OCI-LY1 (cell line): Measurements from ENCODE around the gene PLEKHA4.

Experiments used
- EZH2 ChIP-seq: fragments of 200-600 bp; sonication (generic), shearing (Covaris generic); IDR thresholded peaks from 2 replicates; pipeline ENCODE4 v1.8.0; 2017; ENCODE audit warnings: borderline replicate concordance, mixed run types, mild to moderate bottlenecking, antibody characterized with exemption, low read length, moderate library complexity, mixed read lengths
- TF ChIP-seq, protein P1 (sequence below): fragments of 200-600 bp; sonication (generic), shearing (Covaris generic); IDR thresholded peaks from 2 replicates; pipeline ENCODE4 v1.5.1; 2017; ENCODE audit warnings: mild to moderate bottlenecking, antibody characterized with exemption, low read length, moderate library complexity, mixed read lengths

DNA sequence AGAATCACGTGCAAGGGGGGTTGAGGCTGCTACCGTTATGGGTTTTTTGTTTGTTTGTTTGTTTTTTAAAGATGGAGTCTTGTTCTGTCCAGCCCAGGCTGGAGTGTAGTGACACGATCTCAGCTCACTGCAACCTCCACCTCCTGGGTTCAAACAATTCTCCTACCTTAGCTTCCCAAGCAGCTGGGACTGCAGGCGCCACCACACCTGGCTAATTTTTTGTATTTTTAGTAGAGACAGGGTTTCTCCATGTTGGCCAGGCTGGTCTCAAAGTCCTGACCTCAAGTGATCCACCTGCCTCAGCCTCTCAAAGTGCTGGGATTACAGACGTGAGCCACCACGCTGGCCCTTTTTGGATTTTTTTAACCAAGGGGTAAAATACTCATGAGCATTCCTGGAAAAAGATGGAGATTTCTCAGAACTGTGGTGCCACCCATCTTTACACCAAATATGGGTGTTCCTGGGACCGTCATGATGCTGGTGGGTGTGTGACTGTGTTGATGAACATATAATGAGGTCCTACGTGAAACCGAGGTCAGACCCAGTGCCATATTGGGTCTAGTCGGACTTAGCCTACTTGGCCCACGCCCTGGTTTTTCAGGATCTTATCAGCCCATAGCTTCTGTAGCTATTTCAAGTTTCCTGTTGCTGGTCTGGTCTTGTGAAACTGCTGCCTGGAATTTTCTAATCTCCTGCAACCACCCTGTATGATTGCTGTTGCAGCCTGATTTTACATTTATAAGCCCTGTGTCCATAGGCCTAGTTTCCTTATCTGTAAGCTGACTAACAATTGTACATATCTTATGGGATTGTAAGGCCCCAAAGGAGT, 10.0 kb upstream of the PLEKHA4 start:
- TF ChIP-seq, protein P1, sequence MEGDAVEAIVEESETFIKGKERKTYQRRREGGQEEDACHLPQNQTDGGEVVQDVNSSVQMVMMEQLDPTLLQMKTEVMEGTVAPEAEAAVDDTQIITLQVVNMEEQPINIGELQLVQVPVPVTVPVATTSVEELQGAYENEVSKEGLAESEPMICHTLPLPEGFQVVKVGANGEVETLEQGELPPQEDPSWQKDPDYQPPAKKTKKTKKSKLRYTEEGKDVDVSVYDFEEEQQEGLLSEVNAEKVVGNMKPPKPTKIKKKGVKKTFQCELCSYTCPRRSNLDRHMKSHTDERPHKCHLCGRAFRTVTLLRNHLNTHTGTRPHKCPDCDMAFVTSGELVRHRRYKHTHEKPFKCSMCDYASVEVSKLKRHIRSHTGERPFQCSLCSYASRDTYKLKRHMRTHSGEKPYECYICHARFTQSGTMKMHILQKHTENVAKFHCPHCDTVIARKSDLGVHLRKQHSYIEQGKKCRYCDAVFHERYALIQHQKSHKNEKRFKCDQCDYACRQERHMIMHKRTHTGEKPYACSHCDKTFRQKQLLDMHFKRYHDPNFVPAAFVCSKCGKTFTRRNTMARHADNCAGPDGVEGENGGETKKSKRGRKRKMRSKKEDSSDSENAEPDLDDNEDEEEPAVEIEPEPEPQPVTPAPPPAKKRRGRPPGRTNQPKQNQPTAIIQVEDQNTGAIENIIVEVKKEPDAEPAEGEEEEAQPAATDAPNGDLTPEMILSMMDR = no peak
- no peak for TF ChIP-seq EZH2
